ENCODE data around the gene XPC. TPM values are rescaled to one million over a fixed set of nuclear protein-coding genes. Genes with fewer than 3 reads are reported as not detected.

The XPC gene
- total RNA-seq, 4 donors from 2014 or later, result 27.6 to 73.0 (median 34.4) TPM

GRCh38 chr3:14137004-14137403 is 41.4 kb downstream of the XPC start:
- WGBS, 2 donors (ENCODE audit: low coverage in 1 of 2), result no CpG with 5 or more reads among the region's 3 CpGs
- no peak for ATAC-seq
- Histone ChIP-seq H3K9me3 (no peaks in the 10 kb centered on the region), H3K4me3 (no peak overlapping the region), H3K36me3 (peaks cover 0 to 99% of the 10 kb centered on the region in 2 donors), H3K4me1 (peaks cover 0 to 30% (median 6%) of the 10 kb centered on the region in 3 donors), H3K27ac (peak overlapping the region in 3 of 4 donors; percentile 38 to 63 (median 57)), H3K27me3 (no peaks in the 10 kb centered on the region)
- no peak for TF ChIP-seq POLR2A (IDR thresholded peaks at IDR 0.05)

- ATAC-seq, result no peak
- no peak for TF ChIP-seq POLR2A (IDR thresholded peaks at IDR 0.05)
- no peak for TF ChIP-seq CTCF (IDR thresholded peaks at IDR 0.05)
- TF ChIP-seq POLR2AphosphoS5 (IDR thresholded peaks at IDR 0.05), result no peak
- no peak for TF ChIP-seq EP300 (IDR thresholded peaks at IDR 0.05)
- Histone ChIP-seq H3K4me1 (peaks cover 0 to 16% (median 6%) of the 10 kb centered on the region in 3 donors), H3K27ac (no peak overlapping the region), H3K9me3 (no peaks in the 10 kb centered on the region), H3K36me3 (peaks cover 0 to 99% of the 10 kb centered on the region in 2 donors), H3K4me3 (no peak overlapping the region), H3K27me3 (no peaks in the 10 kb centered on the region)
- 76% methylated on average over 2 of the region's 11 CpGs; no CpG with 5 or more reads in 1 of the 2 donors for WGBS, 2 donors (ENCODE audit: low coverage in 1 of 2)
Observed at GRCh38 chr3:14135581-14135980, 42.8 kb downstream of the XPC start.

GRCh38 chr3:14134291-14134690 is 44.1 kb downstream of the XPC start:
- H3K9me3 ChIP-seq, result no peaks in the 10 kb centered on the region
- WGBS, 2 donors (ENCODE audit: low coverage in 1 of 2), result 100% methylated on average over 2 of the region's 6 CpGs; no CpG with 5 or more reads in 1 of the 2 donors
- H3K27me3 ChIP-seq, result no peaks in the 10 kb centered on the region
- no peak for ATAC-seq
- H3K27ac ChIP-seq, result no peak overlapping the region
- peaks cover 0 to 15% (median 6%) of the 10 kb centered on the region in 3 donors for H3K4me1 ChIP-seq
- no peak overlapping the region for H3K4me3 ChIP-seq
- no peak for TF ChIP-seq EP300 (IDR thresholded peaks at IDR 0.05)
- H3K36me3 ChIP-seq, result peaks cover 0 to 99% of the 10 kb centered on the region in 2 donors

- no peak for TF ChIP-seq POLR2A (IDR thresholded peaks at IDR 0.05)
- TF ChIP-seq POLR2AphosphoS5 (IDR thresholded peaks at IDR 0.05), result no peak
- no peak for TF ChIP-seq CTCF (IDR thresholded peaks at IDR 0.05)
- TF ChIP-seq EP300 (IDR thresholded peaks at IDR 0.05), result no peak
- Histone ChIP-seq H3K4me1 (peaks cover 0 to 15% (median 6%) of the 10 kb centered on the region in 3 donors), H3K27ac (no peak overlapping the region), H3K4me3 (no peak overlapping the region), H3K36me3 (peaks cover 0 to 99% of the 10 kb centered on the region in 2 donors), H3K27me3 (no peaks in the 10 kb centered on the region), H3K9me3 (no peaks in the 10 kb centered on the region)
- WGBS, 2 donors (ENCODE audit: low coverage in 1 of 2), result no CpG with 5 or more reads among the region's 5 CpGs
- no peak for ATAC-seq
Observed at GRCh38 chr3:14133876-14134275, 44.5 kb downstream of the XPC start.

- ATAC-seq, result no peak
- H3K36me3 ChIP-seq, result peaks cover 0 to 98% of the 10 kb centered on the region in 2 donors
- no peak for TF ChIP-seq EP300 (IDR thresholded peaks at IDR 0.05)
- TF ChIP-seq CTCF (IDR thresholded peaks at IDR 0.05), result no peak
- no peak for TF ChIP-seq POLR2AphosphoS5 (IDR thresholded peaks at IDR 0.05)
- no peak for TF ChIP-seq POLR2A (IDR thresholded peaks at IDR 0.05)
- WGBS, 2 donors (ENCODE audit: low coverage in 1 of 2), result 80 to 95% methylated on average over 2 to 3 of the region's 10 CpGs
- H3K4me1 ChIP-seq, result peaks cover 0 to 16% (median 6%) of the 10 kb centered on the region in 3 donors
- H3K4me3 ChIP-seq, result no peak overlapping the region
- peak overlapping the region in 1 of 4 donors; percentile 21 for H3K27ac ChIP-seq
- H3K27me3 ChIP-seq, result no peaks in the 10 kb centered on the region
- H3K9me3 ChIP-seq, result no peaks in the 10 kb centered on the region
Observed at GRCh38 chr3:14133188-14133800, 45.1 kb downstream of the XPC start.

GRCh38 chr3:14132689-14133088 is 45.7 kb downstream of the XPC start:
- TF ChIP-seq CTCF (IDR thresholded peaks at IDR 0.05) (no peak), POLR2A (IDR thresholded peaks at IDR 0.05) (no peak), POLR2AphosphoS5 (IDR thresholded peaks at IDR 0.05) (no peak), EP300 (IDR thresholded peaks at IDR 0.05) (no peak)
- Histone ChIP-seq H3K36me3 (peaks cover 0 to 98% of the 10 kb centered on the region in 2 donors), H3K4me1 (peaks cover 0 to 22% (median 6%) of the 10 kb centered on the region in 3 donors), H3K9me3 (no peaks in the 10 kb centered on the region), H3K4me3 (no peak overlapping the region), H3K27me3 (no peaks in the 10 kb centered on the region), H3K27ac (peak overlapping the region in 1 of 4 donors; percentile 11)
- ATAC-seq, result no peak
- WGBS, 2 donors (ENCODE audit: low coverage in 1 of 2), result 95 to 100% methylated on average over 2 to 3 of the region's 6 CpGs
